Measurements from ENCODE around the gene KIF26B. TPM values are rescaled to one million over a fixed set of nuclear protein-coding genes. Genes with fewer than 3 reads are reported as not detected.

Gene KIF26B
- total and polyA plus RNA-seq, 7 donors, result 0.01 to 0.32 (median 0.06) TPM

DNA sequence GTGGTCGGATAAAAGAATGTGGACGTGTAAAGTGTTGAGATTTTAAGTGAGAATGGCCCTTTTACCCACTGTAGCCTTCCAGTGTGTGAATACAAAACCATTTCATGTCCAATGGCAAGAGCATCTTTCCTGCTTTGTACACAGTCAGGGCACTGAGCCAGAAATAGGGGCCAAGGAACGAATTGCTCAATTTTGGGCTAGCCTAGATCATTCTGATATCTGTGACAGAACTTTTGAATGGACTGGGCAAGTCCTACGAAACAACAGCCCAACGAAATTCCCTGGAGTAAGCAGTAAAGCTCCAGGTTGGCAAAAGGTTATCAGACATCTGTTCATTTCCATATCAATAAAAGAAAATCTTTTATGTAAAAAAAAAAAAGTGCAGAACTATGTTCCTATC is 5.5 kb downstream of the KIF26B start:
- TF ChIP-seq, protein P1, sequence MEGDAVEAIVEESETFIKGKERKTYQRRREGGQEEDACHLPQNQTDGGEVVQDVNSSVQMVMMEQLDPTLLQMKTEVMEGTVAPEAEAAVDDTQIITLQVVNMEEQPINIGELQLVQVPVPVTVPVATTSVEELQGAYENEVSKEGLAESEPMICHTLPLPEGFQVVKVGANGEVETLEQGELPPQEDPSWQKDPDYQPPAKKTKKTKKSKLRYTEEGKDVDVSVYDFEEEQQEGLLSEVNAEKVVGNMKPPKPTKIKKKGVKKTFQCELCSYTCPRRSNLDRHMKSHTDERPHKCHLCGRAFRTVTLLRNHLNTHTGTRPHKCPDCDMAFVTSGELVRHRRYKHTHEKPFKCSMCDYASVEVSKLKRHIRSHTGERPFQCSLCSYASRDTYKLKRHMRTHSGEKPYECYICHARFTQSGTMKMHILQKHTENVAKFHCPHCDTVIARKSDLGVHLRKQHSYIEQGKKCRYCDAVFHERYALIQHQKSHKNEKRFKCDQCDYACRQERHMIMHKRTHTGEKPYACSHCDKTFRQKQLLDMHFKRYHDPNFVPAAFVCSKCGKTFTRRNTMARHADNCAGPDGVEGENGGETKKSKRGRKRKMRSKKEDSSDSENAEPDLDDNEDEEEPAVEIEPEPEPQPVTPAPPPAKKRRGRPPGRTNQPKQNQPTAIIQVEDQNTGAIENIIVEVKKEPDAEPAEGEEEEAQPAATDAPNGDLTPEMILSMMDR (IDR thresholded peaks at IDR 0.05), result no peak
- Histone ChIP-seq H3K27me3 (ENCODE audit: insufficient read depth in 3 of 3, low read length in 2 of 3) (peaks cover 0 to 69% (median 19%) of the 10 kb centered on the region in 3 donors), H3K27ac (no peak overlapping the region), H3K4me1 (peaks cover 14% of the 10 kb centered on the region), H3K4me3 (no peak overlapping the region), H3K9me3 (no peaks in the 10 kb centered on the region), H3K36me3 (ENCODE audit: insufficient read depth in 1 of 2, low read depth in 1 of 2) (no peaks in the 10 kb centered on the region)
- 21 to 39% (median 24%) methylated on average over 5 of the region's 5 CpGs for WGBS, 3 donors
- intact Hi-C loops (cut with DNase I), result no loop called here
- no peak for ATAC-seq
- no peak for DNase-seq

DNA sequence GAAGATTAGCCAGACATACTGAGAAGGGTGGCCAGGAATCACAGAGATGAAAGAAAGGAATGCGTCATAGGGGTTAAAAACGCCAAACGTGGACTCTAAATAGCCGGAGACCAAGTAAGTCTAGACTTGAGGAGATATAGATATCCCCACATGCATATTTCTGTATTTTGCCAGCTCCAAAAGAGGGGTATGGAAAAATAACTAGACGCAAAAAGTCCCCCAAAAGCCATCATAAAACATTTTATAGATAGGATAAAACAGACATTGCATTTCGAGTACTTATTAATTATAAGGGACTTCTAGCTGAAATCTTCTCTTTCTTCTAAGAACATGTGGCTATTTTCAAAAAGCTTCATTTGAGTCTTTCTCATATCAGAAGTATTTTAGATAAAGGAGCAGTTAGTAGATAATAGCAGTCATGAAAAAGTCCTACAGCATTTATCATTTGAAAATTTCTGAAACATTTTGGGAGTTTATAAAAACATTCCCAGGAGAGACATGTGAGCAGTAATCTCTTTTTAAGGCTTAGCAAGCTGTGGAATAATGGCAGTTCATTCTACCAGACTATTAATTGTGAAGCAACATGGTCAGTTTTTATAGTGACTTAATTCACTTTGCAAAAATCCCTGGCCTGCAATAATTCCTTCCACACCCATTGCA is 6.1 kb downstream of the KIF26B start:
- H3K4me1 ChIP-seq, result peaks cover 9% of the 10 kb centered on the region
- 33 to 47% (median 37%) methylated on average over 6 of the region's 6 CpGs for WGBS, 3 donors
- no peak overlapping the region for H3K4me3 ChIP-seq
- intact Hi-C loops (cut with DNase I), result no loop called here
- no peaks in the 10 kb centered on the region for H3K36me3 ChIP-seq (ENCODE audit: insufficient read depth in 1 of 2, low read depth in 1 of 2)
- no peak for ATAC-seq
- DNase-seq, result no peak
- peaks cover 0 to 68% (median 17%) of the 10 kb centered on the region in 3 donors for H3K27me3 ChIP-seq (ENCODE audit: insufficient read depth in 3 of 3, low read length in 2 of 3)
- no peaks in the 10 kb centered on the region for H3K9me3 ChIP-seq
- TF ChIP-seq, protein P1 (IDR thresholded peaks at IDR 0.05), result no peak
- no peak overlapping the region for H3K27ac ChIP-seq

DNA sequence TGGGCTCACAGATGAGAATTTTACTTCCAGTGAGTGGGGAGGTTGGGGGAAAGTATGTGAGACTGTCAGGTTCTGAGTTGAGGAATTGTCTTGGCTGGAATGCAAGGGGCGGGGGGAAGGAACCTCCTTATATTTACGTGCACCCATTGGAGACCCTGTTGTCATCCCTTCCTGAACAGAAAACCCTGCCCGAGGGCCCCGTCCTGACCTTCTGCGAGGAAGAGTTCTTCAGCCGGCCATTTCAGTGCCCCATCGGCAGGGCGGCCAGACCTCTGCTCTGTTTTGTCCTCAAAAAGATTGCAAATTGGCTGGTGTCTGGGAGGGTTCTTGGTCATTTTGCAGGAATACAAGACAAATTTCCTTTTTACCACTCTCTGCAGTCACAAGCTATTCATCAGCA is 7.1 kb downstream of the KIF26B start:
- Histone ChIP-seq H3K27ac (no peak overlapping the region), H3K36me3 (ENCODE audit: insufficient read depth in 1 of 2, low read depth in 1 of 2) (no peaks in the 10 kb centered on the region), H3K4me1 (peaks cover 3% of the 10 kb centered on the region), H3K4me3 (no peak overlapping the region), H3K9me3 (no peaks in the 10 kb centered on the region), H3K27me3 (ENCODE audit: insufficient read depth in 3 of 3, low read length in 2 of 3) (peaks cover 0 to 64% (median 10%) of the 10 kb centered on the region in 3 donors)
- WGBS, 3 donors, result 88 to 89% (median 88%) methylated on average over 8 of the region's 8 CpGs
- no peak for ATAC-seq
- intact Hi-C loops (cut with DNase I), result no loop called here
- TF ChIP-seq, protein P1 (IDR thresholded peaks at IDR 0.05), result no peak
- no peak for DNase-seq

DNA sequence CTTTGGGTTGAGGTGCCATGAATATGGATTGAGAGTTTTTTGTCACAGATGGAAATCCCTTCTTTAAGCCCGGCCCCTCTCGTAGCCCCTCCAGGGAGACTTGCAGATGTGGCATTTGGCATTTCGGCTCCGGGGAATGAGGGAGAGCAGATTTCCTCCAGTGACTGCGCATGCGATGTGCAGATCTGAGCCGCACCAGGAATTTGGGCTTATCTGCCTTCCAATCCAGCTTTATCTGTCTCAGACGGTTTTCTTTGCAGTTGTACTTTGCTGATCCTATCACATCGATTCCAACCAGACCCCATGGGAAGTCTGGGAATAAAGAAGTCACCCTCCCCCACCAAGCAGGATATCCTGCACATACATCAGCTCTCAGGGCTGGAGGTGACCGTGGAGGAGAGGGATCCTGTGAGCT is 11.7 kb downstream of the KIF26B start:
- Histone ChIP-seq H3K36me3 (ENCODE audit: insufficient read depth in 1 of 2, low read depth in 1 of 2) (no peaks in the 10 kb centered on the region), H3K4me1 (no peaks in the 10 kb centered on the region), H3K27me3 (ENCODE audit: insufficient read depth in 3 of 3, low read length in 2 of 3) (peaks cover 0 to 39% (median 11%) of the 10 kb centered on the region in 3 donors), H3K27ac (no peak overlapping the region), H3K4me3 (no peak overlapping the region), H3K9me3 (no peaks in the 10 kb centered on the region)
- DNase-seq (no peak), ATAC-seq (no peak)
- 8 to 12% (median 11%) methylated on average over 10 of the region's 10 CpGs for WGBS, 3 donors
- TF ChIP-seq, protein P1 (IDR thresholded peaks at IDR 0.05), result no peak
- intact Hi-C loops (cut with DNase I), result no loop called here

DNA sequence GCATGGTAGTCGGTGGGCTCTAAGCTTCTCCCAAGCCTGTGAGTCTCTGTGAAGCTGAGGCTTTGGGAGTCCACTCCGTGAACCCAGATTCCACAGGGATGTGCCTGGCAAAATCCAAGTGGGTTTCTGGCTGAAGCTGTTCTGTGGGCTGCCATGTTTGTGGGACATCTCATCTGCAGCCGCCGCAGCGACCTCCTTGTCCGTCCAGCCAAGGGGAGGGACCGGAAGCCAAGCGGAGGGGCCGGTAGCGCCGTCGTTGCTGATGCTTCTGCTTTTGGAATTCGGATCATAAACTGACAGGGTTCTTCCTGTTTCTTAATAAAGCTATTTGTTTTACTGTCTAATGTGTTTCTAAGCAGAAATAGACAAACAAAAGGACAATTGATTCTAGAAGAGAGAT is 13.3 kb downstream of the KIF26B start:
- ATAC-seq, result no peak
- DNase-seq, result peak; percentile 34 to 62
- intact Hi-C loops (cut with DNase I), result no loop called here

More for the DNA sequence above, 13.3 kb downstream of the KIF26B start:
- no peaks in the 10 kb centered on the region for H3K36me3 ChIP-seq (ENCODE audit: insufficient read depth in 1 of 2, low read depth in 1 of 2)
- H3K27me3 ChIP-seq (ENCODE audit: insufficient read depth in 3 of 3, low read length in 2 of 3), result peaks cover 0 to 27% (median 11%) of the 10 kb centered on the region in 3 donors
- TF ChIP-seq, protein P1 (IDR thresholded peaks at IDR 0.05), result no peak
- no peaks in the 10 kb centered on the region for H3K9me3 ChIP-seq
- no peak overlapping the region for H3K27ac ChIP-seq
- no peaks in the 10 kb centered on the region for H3K4me1 ChIP-seq
- H3K4me3 ChIP-seq, result no peak overlapping the region
- WGBS, 3 donors, result 64 to 67% (median 67%) methylated on average over 13 of the region's 13 CpGs
